Gastroesophageal sphincter (tissue), 3 donors: Measurements from ENCODE around the gene GATAD2A.

Source experiments
- CTCF ChIP-seq, 4 experiments: fragments of 200-600 bp in 2 of 4; fragments of 450-650 bp in 2 of 4; sonication (generic) in 1 of 4; IDR thresholded peaks; one replicate each; pipeline ENCODE4 v1.5.1; 2017 to 2019; ENCODE audit warnings: antibody characterized with exemption in 4 of 4, mild to moderate bottlenecking in 2 of 4, moderate library complexity in 2 of 4
- EP300 ChIP-seq: sonication (generic); formaldehyde crosslinking; IDR thresholded peaks from one replicate; pipeline ENCODE4 v1.6.1; 2017; ENCODE audit warnings: antibody characterized with exemption, mild to moderate bottlenecking
- POLR2A ChIP-seq, 2 donors: fragments of 450-650 bp; IDR thresholded peaks; one replicate each; pipeline ENCODE4 v1.6.1; 2017; ENCODE audit warnings: antibody characterized with exemption in 2 of 2, mild to moderate bottlenecking in 2 of 2, moderate library complexity in 1 of 2

- TF ChIP-seq CTCF (IDR thresholded peaks at IDR 0.05) (no peak), POLR2A (IDR thresholded peaks at IDR 0.05) (no peak), EP300 (no peak)
These were observed 2.0 kb upstream of the GATAD2A start for GRCh38 chr19:19403373-19403901.
